Stomach (tissue), 9 donors: ENCODE measurements around the gene CRYGD. TPM values are rescaled to one million over a fixed set of nuclear protein-coding genes. Genes with fewer than 3 reads are reported as not detected.

Experiments used
- DNase-seq, 2 donors: peaks; one replicate each; pipeline versions ENCODE4 v3.0.0 to v3.0.0-alpha.2; 2013 to 2019
- H3K27ac ChIP-seq, 5 donors: fragments of 200-600 bp in 4 of 5; sonication (generic) in 4 of 5; one replicate each; pipeline ENCODE4 v1.5.1; 2013 to 2019; ENCODE audit warnings: mild to moderate bottlenecking in 1 of 5, moderate library complexity in 1 of 5
- H3K27me3 ChIP-seq, 3 donors: fragments of 200-600 bp; sonication (generic); one replicate each; pipeline ENCODE4 v1.5.1; 2017 to 2019; ENCODE audit warnings: mixed run types in 1 of 3
- H3K36me3 ChIP-seq, 4 donors: fragments of 200-600 bp; sonication (generic); 1 replicate in 3 of 4; 2 replicates in 1 of 4; pipeline ENCODE4 v1.5.1; 2016 to 2019
- H3K4me1 ChIP-seq, 4 donors: fragments of 200-600 bp; sonication (generic); one replicate each; pipeline ENCODE4 v1.5.1; 2016 to 2019
- H3K4me3 ChIP-seq, 4 donors: fragments of 200-600 bp; sonication (generic) in 3 of 4; one replicate each; pipeline ENCODE4 v1.5.1; 2016 to 2019; ENCODE audit warnings: mild to moderate bottlenecking in 1 of 4
- H3K9me3 ChIP-seq, 4 donors: fragments of 200-600 bp; sonication (generic); one replicate each; pipeline ENCODE4 v1.5.1; 2016 to 2019
- EP300 ChIP-seq: sonication (generic); formaldehyde crosslinking; IDR thresholded peaks from one replicate; pipeline ENCODE4 v1.6.1; 2017; ENCODE audit warnings: antibody characterized with exemption
- POLR2A ChIP-seq, 4 donors: fragments of 450-650 bp; IDR thresholded peaks; one replicate each; pipeline ENCODE4 v1.6.1; 2016; ENCODE audit warnings: antibody characterized with exemption in 4 of 4, control low read depth in 2 of 4, mild to moderate bottlenecking in 1 of 4, moderate library complexity in 1 of 4
- POLR2AphosphoS5 ChIP-seq, 3 donors: sonication (generic); formaldehyde crosslinking; IDR thresholded peaks; one replicate each; pipeline ENCODE4 v1.6.1; 2016; ENCODE audit warnings: antibody characterized with exemption in 3 of 3
- WGBS, 5 donors: extraction: QIAGEN DNeasy Blood & Tissue Kit in 3 of 5; methylation state at CpG; one replicate each; pipeline versions ENCODE4 v1.1.5 to v1.1.7; 2013 to 2018; 5-methylcytosine and 5-hydroxymethylcytosine counted together
- intact Hi-C: fragments of 100-400 bp; cut with DNase I; formaldehyde crosslinking; loops from one replicate; pipeline ENCODE4 v1.15.1; 2023; ENCODE audit warnings: low total_unique reads
- polyA plus RNA-seq, 3 donors: library from polyadenylated mRNA; stranded (reverse); fragments of 200-250 nt; gene quantifications; one replicate each; pipeline ENCODE4 v1.2.3, GENCODE V29; 2013
- total RNA-seq, 5 donors: library from RNA; depleted of rRNA; stranded (reverse); fragments of >200 nt; gene quantifications; one replicate each; pipeline versions ENCODE4 v1.1.0 to v1.2.3, GENCODE V29; 2014 to 2016
- TF ChIP-seq, protein P1 (sequence below), 7 experiments: fragments of 450-650 bp in 4 of 7; fragments of 200-600 bp in 3 of 7; sonication (generic) in 3 of 7; IDR thresholded peaks; one replicate each; pipeline ENCODE4 v1.5.1; 2016 to 2019; ENCODE audit warnings: antibody characterized with exemption in 7 of 7, control low read depth in 2 of 7, mild to moderate bottlenecking in 1 of 7
- donor health status: healthy with polysubstance abuse.
- donor health status: Bipolar disorder and iron deficiency.
- donor health status: healthy.

Gene CRYGD
- total and polyA plus RNA-seq, 8 donors = not detected

DNA sequence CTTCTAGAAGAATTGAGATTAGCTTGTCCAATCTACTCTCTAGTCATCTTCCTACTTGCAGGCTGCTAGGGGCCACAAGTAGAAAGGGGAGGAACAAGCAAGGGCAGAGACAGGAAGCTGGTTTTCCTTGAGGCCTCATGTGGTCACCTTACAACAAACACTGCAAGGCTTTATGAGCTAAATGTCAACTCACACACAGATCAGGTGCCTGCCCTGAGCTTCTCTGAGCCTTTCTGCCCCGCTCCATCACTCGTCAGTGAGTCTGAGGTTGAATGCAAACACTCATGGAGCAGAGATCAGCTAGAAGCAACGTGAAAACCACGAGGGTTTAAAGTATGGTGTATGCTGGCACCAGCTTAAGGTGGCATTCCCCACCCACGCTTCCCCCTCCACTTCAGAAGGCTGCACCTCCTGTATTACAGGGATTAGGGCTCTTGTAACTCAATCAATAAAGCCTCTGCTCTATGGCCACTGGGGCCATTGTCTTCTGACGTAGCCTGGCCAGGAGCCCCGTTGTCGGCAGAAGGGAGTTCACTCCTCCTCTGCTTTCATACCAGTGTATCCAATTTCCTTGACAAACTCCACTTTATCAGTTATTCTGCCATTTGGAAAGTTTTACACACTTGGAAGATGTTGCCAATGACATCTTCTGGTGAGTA, 10.7 kb upstream of the CRYGD start:
- no peak overlapping the region for H3K4me3 ChIP-seq
- intact Hi-C loops = no loop called here
- peak in 1 of 2 donors; percentile 25 for DNase-seq
- 44 to 48% (median 45%) methylated on average over 7 to 8 of the region's 8 CpGs for WGBS, 5 donors
- H3K36me3 ChIP-seq = no peaks in the 10 kb centered on the region
- H3K27ac ChIP-seq = no peak overlapping the region
- H3K4me1 ChIP-seq = peaks cover 0 to 15% (median 4%) of the 10 kb centered on the region in 4 donors
- H3K9me3 ChIP-seq = no peaks in the 10 kb centered on the region
- TF ChIP-seq POLR2A (IDR thresholded peaks at IDR 0.05) (no peak), EP300 (no peak), POLR2AphosphoS5 (IDR thresholded peaks at IDR 0.05) (no peak)
- TF ChIP-seq, protein P1, sequence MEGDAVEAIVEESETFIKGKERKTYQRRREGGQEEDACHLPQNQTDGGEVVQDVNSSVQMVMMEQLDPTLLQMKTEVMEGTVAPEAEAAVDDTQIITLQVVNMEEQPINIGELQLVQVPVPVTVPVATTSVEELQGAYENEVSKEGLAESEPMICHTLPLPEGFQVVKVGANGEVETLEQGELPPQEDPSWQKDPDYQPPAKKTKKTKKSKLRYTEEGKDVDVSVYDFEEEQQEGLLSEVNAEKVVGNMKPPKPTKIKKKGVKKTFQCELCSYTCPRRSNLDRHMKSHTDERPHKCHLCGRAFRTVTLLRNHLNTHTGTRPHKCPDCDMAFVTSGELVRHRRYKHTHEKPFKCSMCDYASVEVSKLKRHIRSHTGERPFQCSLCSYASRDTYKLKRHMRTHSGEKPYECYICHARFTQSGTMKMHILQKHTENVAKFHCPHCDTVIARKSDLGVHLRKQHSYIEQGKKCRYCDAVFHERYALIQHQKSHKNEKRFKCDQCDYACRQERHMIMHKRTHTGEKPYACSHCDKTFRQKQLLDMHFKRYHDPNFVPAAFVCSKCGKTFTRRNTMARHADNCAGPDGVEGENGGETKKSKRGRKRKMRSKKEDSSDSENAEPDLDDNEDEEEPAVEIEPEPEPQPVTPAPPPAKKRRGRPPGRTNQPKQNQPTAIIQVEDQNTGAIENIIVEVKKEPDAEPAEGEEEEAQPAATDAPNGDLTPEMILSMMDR (IDR thresholded peaks at IDR 0.05) = no peak
- H3K27me3 ChIP-seq = no peaks in the 10 kb centered on the region

DNA sequence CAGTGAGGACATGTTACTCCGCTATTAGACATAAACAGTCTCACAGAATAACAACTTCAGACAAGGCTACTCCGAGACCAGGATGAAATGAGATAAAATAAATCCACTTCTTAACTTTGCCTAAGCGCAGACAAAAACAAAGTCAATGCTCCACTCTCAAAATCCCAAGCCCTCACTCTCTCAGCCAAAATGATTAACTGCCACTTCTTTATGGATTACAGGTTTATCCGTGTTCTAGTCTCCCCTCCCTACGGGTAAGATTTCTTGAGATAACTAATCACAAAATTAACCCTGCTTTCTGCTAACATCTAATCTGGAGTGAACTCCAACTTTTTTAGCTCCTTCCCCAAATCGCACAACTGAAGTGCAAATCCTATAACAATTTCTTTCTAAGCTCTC, 6.4 kb upstream of the CRYGD start:
- no peak overlapping the region for H3K27ac ChIP-seq
- 34 to 49% (median 39%) methylated on average over 6 of the region's 6 CpGs for WGBS, 5 donors
- H3K4me3 ChIP-seq = no peak overlapping the region

DNA sequence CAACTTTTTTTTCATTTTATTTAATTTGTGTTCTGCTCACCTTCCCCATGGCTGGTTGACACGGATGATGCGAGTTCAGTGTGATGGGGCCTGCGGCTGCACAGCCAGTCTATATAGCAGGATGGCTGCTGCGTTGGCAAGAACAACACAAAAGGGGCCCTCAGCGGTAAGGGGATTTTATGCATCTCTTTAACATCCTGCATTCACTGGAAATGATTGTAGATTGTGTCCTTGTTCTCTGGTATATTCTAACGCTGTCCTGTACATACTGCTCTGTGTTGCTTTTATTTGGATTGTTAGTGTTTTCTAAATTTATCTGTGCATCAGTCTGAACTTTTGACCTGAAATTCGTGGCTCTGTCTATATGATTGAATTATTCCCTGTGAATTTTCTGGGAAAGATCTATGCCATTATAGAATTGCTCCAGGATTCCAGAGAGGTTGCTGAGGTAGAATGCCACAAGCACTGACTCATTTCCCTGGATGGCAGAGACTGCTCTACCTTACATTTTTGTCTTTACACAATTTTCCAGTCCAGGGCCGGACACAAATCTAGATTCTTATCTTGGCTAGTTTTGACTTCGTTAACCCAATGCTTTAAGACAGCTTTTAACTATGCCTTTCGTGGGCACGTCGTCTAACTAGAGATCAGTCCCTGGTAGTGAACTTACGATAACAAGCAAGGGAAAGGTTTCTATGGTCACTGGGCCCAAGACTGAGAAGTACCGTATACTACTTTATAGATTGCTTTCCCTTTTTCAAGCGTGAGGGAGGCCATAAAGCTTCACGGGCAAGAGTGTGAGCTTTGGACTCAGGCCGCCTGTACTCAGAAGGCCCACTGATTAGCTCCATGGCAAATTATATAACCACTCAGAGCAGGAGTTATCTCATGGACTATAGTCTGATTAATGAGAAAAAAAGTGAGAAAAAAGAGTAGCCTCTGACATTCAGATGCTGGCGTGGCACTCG, 5.7 kb upstream of the CRYGD start, which contains the start of gene CRYGC:
CRYGC (minus strand) TSS at position 85 of the 968 bp plus-strand sequence; CDS start at position 49, 36 bp downstream.
- DNase-seq = peak in 1 of 2 donors; percentile 57
- Histone ChIP-seq H3K27me3 (no peaks in the 10 kb centered on the region), H3K4me1 (peaks cover 0 to 6% (median 3%) of the 10 kb centered on the region in 4 donors), H3K36me3 (no peaks in the 10 kb centered on the region), H3K4me3 (no peak within 1 kb of the TSS), H3K9me3 (no peaks in the 10 kb centered on the region), H3K27ac (peak within 1 kb of the TSS in 1 of 5 donors; percentile 29)
- intact Hi-C loops = no loop called here
- WGBS, 5 donors = 49 to 65% (median 52%) methylated on average over 19 of the region's 19 CpGs
- TF ChIP-seq POLR2AphosphoS5 (IDR thresholded peaks at IDR 0.05) (no peak), EP300 (no peak), POLR2A (IDR thresholded peaks at IDR 0.05) (no peak)
- TF ChIP-seq, protein P1 (IDR thresholded peaks at IDR 0.05) = no peak

More for the DNA sequence above, 6.4 kb upstream of the CRYGD start:
- H3K27me3 ChIP-seq = no peaks in the 10 kb centered on the region
- TF ChIP-seq EP300 (no peak), POLR2AphosphoS5 (IDR thresholded peaks at IDR 0.05) (no peak), POLR2A (IDR thresholded peaks at IDR 0.05) (no peak)
- TF ChIP-seq, protein P1 (IDR thresholded peaks at IDR 0.05) = no peak
- peaks cover 0 to 12% (median 6%) of the 10 kb centered on the region in 4 donors for H3K4me1 ChIP-seq
- intact Hi-C loops = no loop called here
- H3K9me3 ChIP-seq = no peaks in the 10 kb centered on the region
- no peak for DNase-seq
- H3K36me3 ChIP-seq = no peaks in the 10 kb centered on the region

DNA sequence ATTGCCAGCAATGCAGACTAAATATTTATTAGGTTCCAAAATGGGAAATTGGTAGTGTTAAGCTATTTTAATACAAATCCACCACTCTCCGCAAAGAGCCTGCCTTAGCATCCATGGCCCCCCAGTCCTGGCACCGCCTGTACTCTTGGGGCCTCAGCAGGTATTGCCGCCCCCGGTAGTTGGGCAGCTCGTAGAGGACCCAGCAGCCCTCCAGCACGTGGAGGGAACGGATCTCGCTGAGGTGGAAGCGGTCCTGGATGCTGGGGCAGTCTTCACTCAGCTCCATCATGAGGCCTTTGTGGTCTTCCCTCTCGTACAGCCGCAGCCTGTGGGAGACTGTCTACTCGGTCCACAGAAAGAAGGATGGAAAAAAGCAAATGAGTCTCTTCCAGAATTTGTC, 3.8 kb upstream of the CRYGD start:
- intact Hi-C loops = no loop called here
- 93 to 96% (median 95%) methylated on average over 12 of the region's 12 CpGs for WGBS, 5 donors
- Histone ChIP-seq H3K27ac (no peak overlapping the region), H3K9me3 (no peaks in the 10 kb centered on the region), H3K4me3 (no peak overlapping the region), H3K4me1 (peaks cover 4 to 15% (median 10%) of the 10 kb centered on the region in 4 donors), H3K36me3 (no peaks in the 10 kb centered on the region), H3K27me3 (peaks cover 0 to 15% (median 12%) of the 10 kb centered on the region in 3 donors)
- no peak for DNase-seq
- TF ChIP-seq POLR2AphosphoS5 (IDR thresholded peaks at IDR 0.05) (no peak), EP300 (no peak), POLR2A (IDR thresholded peaks at IDR 0.05) (no peak)
- TF ChIP-seq, protein P1 (IDR thresholded peaks at IDR 0.05) = no peak
